NCI-H2196 (cell line): ENCODE measurements around the gene ARPP21.

Source experiments
- DNase-seq: peaks from one replicate; lab custom pipeline; 2025; ENCODE audit not compliant: unreplicated experiment; lab: John Stamatoyannopoulos, UW

Gene ARPP21

GRCh38 chr3:35641331-35641730, 2.0 kb downstream of the ARPP21 start:
- DNase-seq = no peak

DNA sequence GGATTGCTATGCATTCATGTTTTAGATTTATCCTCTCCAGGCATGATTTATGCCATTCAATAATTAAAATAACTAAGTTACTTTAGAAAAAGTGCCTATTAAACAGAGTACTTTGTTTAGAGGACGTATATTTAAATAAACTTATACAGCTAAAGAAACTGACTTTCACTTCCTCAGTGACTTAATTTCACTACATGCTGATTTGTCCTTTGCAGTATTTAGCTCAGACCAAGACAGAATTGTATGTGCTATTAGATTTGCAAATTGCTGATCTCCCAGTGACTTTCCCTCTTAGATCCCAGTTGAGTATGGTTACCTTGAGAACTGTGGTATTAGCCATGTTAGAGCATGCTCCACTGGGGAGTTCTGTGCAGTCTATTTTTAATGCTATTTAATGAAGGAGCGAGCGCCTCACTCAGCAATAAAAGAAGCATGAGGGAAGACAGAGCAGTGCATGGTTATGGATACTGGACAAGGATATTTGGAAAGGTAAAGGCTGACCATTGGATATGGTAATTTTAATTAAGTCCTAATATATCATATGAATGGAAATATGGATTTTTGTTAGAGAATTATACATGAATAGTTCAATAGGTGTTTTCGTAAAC, 2.7 kb downstream of the ARPP21 start:
- no peak for DNase-seq

DNA sequence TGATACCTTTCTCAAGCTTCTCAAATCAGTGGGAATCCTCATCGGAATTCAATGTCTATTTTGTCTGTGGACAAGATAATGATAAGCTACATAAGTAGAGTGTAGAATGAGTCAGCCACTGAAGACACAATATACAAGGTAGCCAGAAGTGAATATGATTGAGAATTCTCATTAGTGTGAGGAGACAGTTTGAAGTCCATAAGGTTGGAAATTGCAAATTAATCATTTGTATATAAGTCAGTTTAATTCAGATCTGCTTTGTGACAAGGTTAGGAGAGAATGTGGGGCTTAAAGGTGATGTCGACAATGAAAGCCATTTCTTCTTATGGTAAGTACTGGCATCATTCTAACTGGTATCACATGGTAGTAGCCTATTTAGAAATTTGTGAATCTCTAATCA, 4.2 kb downstream of the ARPP21 start:
- no peak for DNase-seq

GRCh38 chr3:35644451-35644850, 5.1 kb downstream of the ARPP21 start:
- no peak for DNase-seq

- no peak for DNase-seq
These were observed 5.9 kb downstream of the ARPP21 start for GRCh38 chr3:35645189-35645588.

- no peak for DNase-seq
These were observed 6.8 kb downstream of the ARPP21 start for GRCh38 chr3:35646081-35646480.

GRCh38 chr3:35647461-35647860, 8.1 kb downstream of the ARPP21 start:
- no peak for DNase-seq

DNA sequence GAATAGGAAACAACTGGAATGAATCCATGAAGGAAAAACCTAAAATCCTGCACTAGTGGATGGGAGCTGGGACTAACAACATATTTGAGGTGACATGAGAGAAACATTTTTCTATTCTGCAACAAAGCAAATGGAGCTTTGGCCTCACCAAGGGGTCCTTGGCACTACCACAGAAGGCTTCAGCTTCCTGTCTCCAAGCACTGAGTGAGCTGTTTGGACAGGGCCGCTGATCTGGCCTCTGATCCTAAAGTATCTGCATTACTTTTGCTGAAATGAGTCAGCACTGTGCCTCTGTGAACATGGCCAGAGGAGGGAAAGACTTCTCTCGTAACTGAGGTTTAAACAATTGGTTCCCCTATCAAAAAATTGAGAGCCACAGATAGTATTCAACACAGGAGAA, 9.0 kb downstream of the ARPP21 start:
- DNase-seq = no peak

GRCh38 chr3:35649405-35649804, 10.1 kb downstream of the ARPP21 start:
- no peak for DNase-seq

DNA sequence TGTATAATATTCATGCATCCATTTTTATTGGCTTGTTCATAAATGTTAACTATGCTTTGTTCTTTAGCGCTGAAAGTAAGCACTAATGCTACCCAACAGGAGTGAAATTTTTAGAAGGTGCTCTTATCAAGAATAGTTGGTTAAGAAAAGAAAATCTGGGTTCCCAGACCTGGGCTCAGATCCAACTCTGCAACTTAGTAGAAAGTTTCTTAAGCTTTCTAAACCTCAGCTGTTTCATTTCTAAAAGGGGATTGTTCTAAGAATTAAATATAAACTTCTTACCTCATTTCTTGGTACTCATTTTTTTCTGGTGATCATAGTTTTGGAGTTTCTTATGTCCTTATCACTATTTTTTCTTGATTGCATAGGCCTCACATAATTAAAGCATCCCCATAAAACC, 12.1 kb downstream of the ARPP21 start:
- no peak for DNase-seq

DNA sequence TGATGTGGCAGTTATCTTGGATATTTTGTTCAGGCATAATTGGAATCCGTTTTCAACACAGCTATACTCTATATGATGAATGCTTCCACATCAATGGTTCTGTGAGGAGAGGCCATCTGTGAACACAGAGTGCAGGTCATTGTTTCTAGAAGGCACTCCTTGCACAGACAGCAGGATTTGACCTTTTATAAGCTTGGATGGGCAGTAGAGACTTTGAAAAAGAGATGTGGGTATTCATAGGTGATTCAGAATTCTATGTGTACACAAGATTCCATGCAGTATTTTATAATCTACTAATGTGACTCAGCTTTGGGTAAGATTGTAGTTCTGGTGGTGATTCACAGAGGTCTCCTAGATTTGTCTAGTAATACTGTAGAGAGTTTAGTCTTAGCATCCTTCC, 12.5 kb downstream of the ARPP21 start:
- DNase-seq = no peak

GRCh38 chr3:35653347-35653746, 14.0 kb downstream of the ARPP21 start:
- DNase-seq = no peak

- DNase-seq = no peak
These were observed 15.2 kb downstream of the ARPP21 start for GRCh38 chr3:35654476-35654875.

DNA sequence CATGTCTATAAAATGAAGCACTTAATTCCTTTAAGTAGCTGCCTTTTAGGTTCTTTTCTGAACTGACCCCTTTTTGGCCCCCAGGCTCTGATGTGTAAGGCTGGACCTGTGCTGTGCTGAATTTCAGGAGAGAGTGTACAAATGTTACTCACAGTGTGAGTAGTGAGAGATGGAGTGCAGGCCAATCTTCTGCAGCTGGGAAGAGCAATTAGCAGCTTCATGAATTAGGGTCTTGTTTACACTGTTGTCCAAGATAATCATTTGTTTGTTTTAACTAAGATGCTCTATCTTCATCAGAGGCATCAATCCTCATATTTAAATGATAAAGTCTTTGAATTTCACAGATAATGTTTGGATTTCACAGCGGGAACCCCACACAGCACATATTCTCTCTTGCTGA, 19.4 kb downstream of the ARPP21 start:
- DNase-seq = no peak

GRCh38 chr3:35659768-35660167, 20.4 kb downstream of the ARPP21 start:
- DNase-seq = peak; percentile 17

DNA sequence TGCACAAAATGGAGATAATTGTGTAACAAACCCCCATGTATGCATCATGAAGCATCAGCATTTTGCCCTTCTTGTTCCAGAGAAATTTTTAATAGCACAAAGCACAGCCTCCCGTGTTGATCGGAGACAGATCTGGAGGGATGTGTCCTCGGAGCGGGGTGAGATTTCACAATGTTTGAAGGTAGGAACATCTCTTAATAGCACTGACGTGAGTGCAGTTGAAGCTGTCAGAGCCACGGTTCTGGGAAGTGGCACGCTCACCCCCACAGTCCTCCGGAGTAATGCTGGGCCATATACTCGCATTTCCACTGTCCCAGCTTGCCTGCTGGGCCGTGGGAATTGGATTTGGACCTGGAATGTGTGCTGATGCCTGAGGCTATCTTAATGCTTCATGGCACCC, 24.1 kb downstream of the ARPP21 start:
- no peak for DNase-seq

GRCh38 chr3:35664460-35664919, 25.2 kb downstream of the ARPP21 start:
- DNase-seq = peak; percentile 74

DNA sequence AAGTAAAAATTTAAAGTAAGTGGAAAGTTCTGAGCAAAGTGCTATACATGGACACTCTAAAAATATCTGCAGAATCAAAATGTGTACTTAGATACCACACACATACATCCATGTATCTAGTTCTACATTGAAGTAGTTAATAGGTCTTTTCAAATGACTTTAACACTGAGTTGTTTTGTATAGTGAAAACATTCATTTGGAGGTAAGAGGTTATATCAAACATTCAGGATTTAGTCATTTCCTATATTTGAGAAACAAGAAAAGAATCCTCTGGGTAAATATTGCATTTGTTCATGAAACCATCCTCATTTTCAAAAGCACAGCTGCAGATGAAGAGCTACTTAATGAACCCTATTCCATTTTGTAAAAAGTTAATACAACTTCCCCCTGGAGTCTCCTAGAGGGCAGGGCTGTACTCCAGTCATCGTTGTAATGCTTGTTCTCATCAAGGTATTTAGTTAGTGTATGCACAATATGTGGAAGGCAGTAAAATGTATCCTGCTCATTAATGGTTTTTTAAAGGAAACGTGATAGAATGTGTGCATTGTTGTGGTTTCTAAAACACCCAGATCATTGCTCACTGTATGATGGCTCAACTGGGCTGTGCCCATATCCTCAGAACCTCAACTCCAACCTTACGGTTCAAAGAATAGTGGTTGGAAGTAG, 26.2 kb downstream of the ARPP21 start:
- no peak for DNase-seq

DNA sequence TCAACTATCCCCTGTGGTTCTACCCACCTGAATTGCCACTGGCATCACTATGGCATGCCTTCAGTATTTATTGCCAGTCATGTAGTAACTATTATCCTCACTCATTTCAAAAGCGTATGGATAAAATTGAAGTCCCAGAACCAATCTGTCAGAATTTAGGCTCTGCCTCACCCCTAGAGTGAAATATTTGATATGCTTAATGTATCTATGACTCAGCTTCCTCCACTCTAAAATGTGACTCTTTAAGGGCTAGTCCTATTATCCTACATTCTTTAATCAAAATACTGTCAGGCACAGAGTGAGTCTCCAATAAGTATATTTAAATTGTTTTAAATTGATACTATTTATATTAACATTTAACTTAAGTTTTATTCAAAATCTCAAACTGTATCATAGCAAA, 27.6 kb downstream of the ARPP21 start:
- DNase-seq = no peak

GRCh38 chr3:35670408-35670965, 31.2 kb downstream of the ARPP21 start:
- DNase-seq = no peak

- DNase-seq = no peak
These were observed 32.2 kb downstream of the ARPP21 start for GRCh38 chr3:35671483-35671882.

- no peak for DNase-seq
These were observed 33.7 kb downstream of the ARPP21 start for GRCh38 chr3:35673017-35673416.
